Keratinocyte (primary cell): ENCODE data around the gene EGR2. TPM values are rescaled to one million over a fixed set of nuclear protein-coding genes. Genes with fewer than 3 reads are reported as not detected.
"Not testable (repeated sequence)": the region's sequence is repeated elsewhere in the genome, so short reads cannot be mapped to it uniquely, and the experiment has no call there.

Source experiments
- DNase-seq: peaks from one replicate; pipeline ENCODE4 v3.0.0-alpha.2; 2011; ENCODE audit warnings: low read depth, missing footprints, low spot score
- FAIRE-seq: peaks from 2 replicates; lab custom pipeline; 2011; peaks lifted over from hg19 to GRCh38; lab: Jason Lieb, UNC
- H2AFZ ChIP-seq: 2 replicates; pipeline ENCODE4 v1.6.0; 2012; ENCODE audit warnings: low read length, control low read depth, inconsistent platforms; ENCODE audit not compliant: control insufficient read depth
- H3K27ac ChIP-seq: 2 replicates; pipeline ENCODE4 v1.5.1; 2011; ENCODE audit warnings: low read length; ENCODE audit not compliant: control insufficient read depth, insufficient read depth
- H3K27me3 ChIP-seq: 3 replicates; pipeline ENCODE4 v1.6.0; 2011; ENCODE audit warnings: low read length; ENCODE audit not compliant: control insufficient read depth, insufficient read depth; ENCODE audit errors: extremely low read depth
- H3K36me3 ChIP-seq, 2 experiments: 2 replicates in 1 of 2; 3 replicates in 1 of 2; pipeline ENCODE4 v1.5.1; 2011; ENCODE audit warnings: low read length in 2 of 2, mild to moderate bottlenecking in 1 of 2; ENCODE audit not compliant: control insufficient read depth in 2 of 2, insufficient read depth in 2 of 2; ENCODE audit errors: extremely low read depth in 1 of 2
- H3K4me1 ChIP-seq: 3 replicates; pipeline ENCODE4 v1.5.1; 2011; ENCODE audit warnings: low read length; ENCODE audit not compliant: control insufficient read depth, insufficient read depth; ENCODE audit errors: extremely low read depth
- H3K4me2 ChIP-seq: 3 replicates; pipeline ENCODE4 v1.6.0; 2011; ENCODE audit warnings: low read depth, low read length; ENCODE audit not compliant: control insufficient read depth, insufficient read depth; ENCODE audit errors: extremely low read depth
- H3K4me3 ChIP-seq, 3 experiments: fragments of 200-600 bp in 1 of 3; sonication (generic) in 1 of 3; 2 replicates in 2 of 3; 3 replicates in 1 of 3; pipeline ENCODE4 v1.5.1; 2011 to 2016; ENCODE audit warnings: low read length in 3 of 3, mild to moderate bottlenecking in 3 of 3, control low read depth in 2 of 3, inconsistent platforms in 1 of 3, low read depth in 1 of 3, mixed read lengths in 1 of 3, mixed run types in 1 of 3, moderate library complexity in 1 of 3; ENCODE audit not compliant: control insufficient read depth in 2 of 3, insufficient read depth in 2 of 3; ENCODE audit errors: extremely low read depth in 1 of 3
- H3K79me2 ChIP-seq: 2 replicates; pipeline ENCODE4 v1.6.0; 2012; ENCODE audit warnings: low read length; ENCODE audit not compliant: control insufficient read depth, insufficient read depth
- H3K9ac ChIP-seq: 3 replicates; pipeline ENCODE4 v1.6.0; 2011; ENCODE audit warnings: low read length; ENCODE audit not compliant: control insufficient read depth, insufficient read depth; ENCODE audit errors: extremely low read depth
- H3K9me1 ChIP-seq: 3 replicates; pipeline ENCODE4 v1.6.0; 2011; ENCODE audit warnings: low read length; ENCODE audit not compliant: control insufficient read depth, insufficient read depth; ENCODE audit errors: extremely low read depth
- H3K9me3 ChIP-seq: 2 replicates; pipeline ENCODE4 v1.5.1; 2012; ENCODE audit warnings: low read depth, low read length; ENCODE audit not compliant: control insufficient read depth
- H4K20me1 ChIP-seq: 3 replicates; pipeline ENCODE4 v1.6.0; 2011; ENCODE audit warnings: low read length; ENCODE audit not compliant: control insufficient read depth, insufficient read depth; ENCODE audit errors: extremely low read depth
- CTCF ChIP-seq, 3 experiments: IDR thresholded peaks in 1 of 3; conservative IDR thresholded peaks in 1 of 3; optimal IDR thresholded peaks in 1 of 3; 2 replicates in 2 of 3; 3 replicates in 1 of 3; pipeline versions ENCODE3 to v1.5.1; 2011; ENCODE audit warnings: low read length in 3 of 3, mild to moderate bottlenecking in 3 of 3, moderate library complexity in 2 of 3, control low read depth in 1 of 3, inconsistent platforms in 1 of 3; ENCODE audit not compliant: insufficient read depth in 2 of 3; ENCODE audit errors: extremely low read depth in 1 of 3
- EZH2 ChIP-seq: IDR thresholded peaks from one replicate; pipeline ENCODE4 v1.6.1; 2012; ENCODE audit warnings: inconsistent platforms, mild to moderate bottlenecking, low read length, moderate library complexity
- dilution Hi-C: fragments of 300-500 bp; cut with MboI; formaldehyde crosslinking; loops from one replicate; pipeline ENCODE4 v1.7.0; 2020; ENCODE audit warnings: low sequenced_read_pairs; ENCODE audit not compliant: extremely low pct_ligation_motif_present
- polyA plus RNA-seq, 5 experiments: library from polyadenylated mRNA; depleted of rRNA in 3 of 5; stranded (reverse) in 3 of 5; stranded (forward) in 1 of 5; unstranded in 1 of 5; fragments of >200 nt; gene quantifications; 1 replicate in 1 of 5; 2 replicates in 3 of 5; 3 replicates in 1 of 5; pipeline versions ENCODE4 v1.2.1 to v1.2.3, GENCODE V29; 2011 to 2012; ENCODE audit warnings: missing spikeins in 2 of 5, low read depth in 1 of 5, low replicate concordance in 1 of 5

The EGR2 gene
- polyA plus RNA-seq, 1 donor (not counting 4 experiments of a cell fraction or from before 2014, with no cell fraction given) = 0.22 TPM

GRCh38 chr10:62788861-62789467, 27.2 kb downstream of the EGR2 start:
- peaks cover 10% of the 10 kb centered on the region for H3K27me3 ChIP-seq
- FAIRE-seq (no peak), DNase-seq (no peak)
- no peak overlapping the region for H2AFZ ChIP-seq
- no peaks in the 10 kb centered on the region for H3K79me2 ChIP-seq
- H3K9me1 ChIP-seq = no peaks in the 10 kb centered on the region
- TF ChIP-seq EZH2 (no peak), CTCF (optimal IDR thresholded peaks at IDR 0.05 in 1 of 3, IDR thresholded peaks at IDR 0.05 in 1 of 3, conservative IDR thresholded peaks at IDR 0.05 in 1 of 3; ENCODE audit: extremely low read depth in 1 of 3, insufficient read depth in 2 of 3, low read length in 3 of 3) (no peak)
- dilution Hi-C loops = no loop called here
- no peaks in the 10 kb centered on the region for H4K20me1 ChIP-seq
- H3K4me3 ChIP-seq = no peak overlapping the region
- H3K4me2 ChIP-seq = no peak overlapping the region
- H3K27ac ChIP-seq = no peak overlapping the region
- H3K4me1 ChIP-seq = no peaks in the 10 kb centered on the region
- H3K36me3 ChIP-seq = no peaks in the 10 kb centered on the region
- H3K9ac ChIP-seq = no peak overlapping the region
- no peaks in the 10 kb centered on the region for H3K9me3 ChIP-seq

GRCh38 chr10:62788285-62788684, 27.9 kb downstream of the EGR2 start:
- FAIRE-seq, DNase-seq, H3K36me3 ChIP-seq, H3K27me3 ChIP-seq, H3K79me2 ChIP-seq, H3K4me1 ChIP-seq, dilution Hi-C loops, H3K27ac ChIP-seq, H3K4me2 ChIP-seq, H4K20me1 ChIP-seq, H3K4me3 ChIP-seq, H3K9me1 ChIP-seq, H3K9me3 ChIP-seq, H3K9ac ChIP-seq, H2AFZ ChIP-seq: not testable (repeated sequence)

GRCh38 chr10:62784537-62784936, 31.6 kb downstream of the EGR2 start:
- H3K9ac ChIP-seq, H3K4me3 ChIP-seq, H2AFZ ChIP-seq, H3K36me3 ChIP-seq, H3K4me1 ChIP-seq, H4K20me1 ChIP-seq, H3K4me2 ChIP-seq, DNase-seq, H3K9me3 ChIP-seq, H3K79me2 ChIP-seq, H3K27me3 ChIP-seq, FAIRE-seq, H3K9me1 ChIP-seq, H3K27ac ChIP-seq, dilution Hi-C loops: not testable (repeated sequence)
